Dermis microvascular lymphatic vessel endothelial cell (primary cell): Measurements from ENCODE around the gene SEC24D. TPM values are rescaled to one million over a fixed set of nuclear protein-coding genes. Genes with fewer than 3 reads are reported as not detected.

Experiments
- DNase-seq, 2 donors: peaks; one replicate each; pipeline versions ENCODE4 v3.0.0 to v3.0.0-alpha.2; 2010; ENCODE audit warnings: low read depth in 2 of 2
- total RNA-seq: library from RNA; depleted of rRNA; stranded (reverse); fragments of >200 nt; gene quantifications from 2 replicates; pipeline ENCODE4 v1.2.1, GENCODE V29; 2014

Gene SEC24D
- total RNA-seq, 1 donor from 2014 or later: 27.3 TPM

- DNase-seq: no peak
Measured at GRCh38 chr4:118775405-118775804, 60.5 kb downstream of the SEC24D start.

- DNase-seq: peak in 1 of 2 donors; percentile 37
Measured at GRCh38 chr4:118774989-118775388, 60.9 kb downstream of the SEC24D start.

GRCh38 chr4:118774321-118774720 is 61.6 kb downstream of the SEC24D start:
- peak; percentile 43 to 74 for DNase-seq

GRCh38 chr4:118773429-118773792 is 62.5 kb downstream of the SEC24D start:
- no peak for DNase-seq

- DNase-seq: no peak
Measured at GRCh38 chr4:118772767-118773428, 63.0 kb downstream of the SEC24D start.

GRCh38 chr4:118772081-118772766 is 63.7 kb downstream of the SEC24D start:
- peak; percentile 46 to 66 for DNase-seq

- DNase-seq: no peak
Measured at GRCh38 chr4:118770741-118771187, 65.2 kb downstream of the SEC24D start.

- no peak for DNase-seq
Measured at GRCh38 chr4:118769161-118769560, 66.8 kb downstream of the SEC24D start.

GRCh38 chr4:118767109-118767508 is 68.8 kb downstream of the SEC24D start:
- DNase-seq: no peak

DNA sequence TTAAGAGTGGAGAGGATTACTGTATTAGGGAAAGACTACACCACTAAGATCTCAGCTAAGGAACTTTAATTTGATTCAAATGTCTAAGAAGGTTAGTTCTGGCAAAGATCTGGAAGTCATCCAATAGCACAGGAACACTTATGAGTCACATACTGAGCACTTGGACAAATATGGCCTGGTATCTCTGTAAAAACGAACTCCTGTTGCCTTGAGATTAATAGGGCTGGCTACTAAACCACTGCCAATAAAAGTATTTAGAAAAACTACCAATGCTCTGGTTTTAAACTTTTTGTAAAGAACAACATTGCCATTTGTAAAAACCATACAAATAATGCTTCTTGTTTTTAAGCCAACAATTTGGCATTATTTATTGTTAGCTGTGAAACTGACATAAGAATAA is 70.5 kb downstream of the SEC24D start:
- peak in 1 of 2 donors; percentile 92 for DNase-seq

DNA sequence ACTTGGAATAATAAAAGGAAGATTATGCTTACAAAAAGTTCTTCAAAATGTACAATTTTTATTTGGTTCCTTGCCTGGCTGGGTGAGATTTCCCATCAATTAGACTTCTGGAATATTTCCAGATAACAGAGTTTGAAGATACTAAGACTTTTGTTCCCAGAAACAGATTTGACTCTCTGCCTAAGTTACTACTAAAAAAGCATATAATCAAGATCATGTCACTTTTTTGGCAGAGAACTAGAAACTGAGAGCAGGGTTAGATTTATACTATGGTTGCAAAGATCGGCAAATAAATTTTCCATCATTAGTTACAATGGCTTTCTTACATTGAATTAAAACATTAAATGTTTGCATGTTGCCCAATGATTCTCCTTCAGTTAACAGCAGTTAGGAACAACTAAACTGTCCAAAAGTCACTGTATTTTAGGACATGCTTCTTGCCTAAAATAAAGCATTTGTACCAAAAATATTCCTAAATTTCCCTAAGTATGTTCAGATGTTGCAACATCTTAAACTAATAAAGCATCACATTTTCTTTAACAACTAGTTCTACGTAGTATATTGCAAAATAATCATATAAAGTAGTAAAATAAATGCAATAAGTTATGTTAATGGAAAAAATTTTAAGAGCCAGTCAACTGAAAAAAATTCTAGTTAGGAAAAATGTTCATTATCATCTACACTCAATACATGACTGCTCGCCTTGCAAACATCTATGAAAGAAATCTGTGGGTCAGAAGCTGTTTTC is 73.0 kb downstream of the SEC24D start:
- DNase-seq: no peak

DNA sequence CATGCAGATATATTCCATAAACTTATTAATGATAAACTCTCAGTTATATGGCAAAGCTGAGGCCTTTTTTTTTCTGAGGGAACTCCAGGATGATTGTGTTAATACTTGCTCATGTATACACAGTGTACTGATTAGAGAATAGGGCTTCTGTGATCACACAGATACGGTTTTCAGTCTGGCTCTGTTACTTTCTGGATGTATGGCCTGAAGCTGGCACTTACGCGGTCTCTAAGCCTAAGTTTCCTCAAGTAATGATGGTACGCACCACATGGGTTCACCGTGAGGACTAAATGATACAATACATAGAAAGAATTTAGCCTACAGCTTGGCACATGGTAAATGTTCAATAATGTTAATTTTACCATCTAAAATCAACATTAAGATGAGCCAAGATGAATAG is 73.8 kb downstream of the SEC24D start:
- DNase-seq: no peak

- DNase-seq: peak in 1 of 2 donors; percentile 28
Measured at GRCh38 chr4:118761397-118762016, 74.4 kb downstream of the SEC24D start.

GRCh38 chr4:118760493-118760892 is 75.4 kb downstream of the SEC24D start:
- DNase-seq: no peak

DNA sequence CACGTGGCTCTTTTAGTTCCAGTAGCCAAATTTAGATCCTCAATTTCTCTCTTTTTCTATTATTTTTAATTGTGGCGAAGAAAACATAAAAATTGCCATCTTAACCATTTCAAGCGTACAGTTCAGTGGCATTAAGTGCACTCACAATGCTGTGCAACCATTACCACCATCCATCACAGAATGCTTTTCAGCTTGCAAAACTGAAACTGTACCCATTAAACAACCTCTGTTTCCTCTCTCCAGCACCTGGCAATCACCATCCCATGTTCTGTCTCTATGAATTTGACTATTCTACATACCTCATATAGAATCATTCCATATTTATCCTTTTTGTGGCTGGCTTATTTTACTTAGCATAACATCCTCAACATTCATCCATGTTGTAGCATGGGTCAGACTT is 75.8 kb downstream of the SEC24D start:
- DNase-seq: no peak

- no peak for DNase-seq
Measured at GRCh38 chr4:118759481-118759880, 76.4 kb downstream of the SEC24D start.

DNA sequence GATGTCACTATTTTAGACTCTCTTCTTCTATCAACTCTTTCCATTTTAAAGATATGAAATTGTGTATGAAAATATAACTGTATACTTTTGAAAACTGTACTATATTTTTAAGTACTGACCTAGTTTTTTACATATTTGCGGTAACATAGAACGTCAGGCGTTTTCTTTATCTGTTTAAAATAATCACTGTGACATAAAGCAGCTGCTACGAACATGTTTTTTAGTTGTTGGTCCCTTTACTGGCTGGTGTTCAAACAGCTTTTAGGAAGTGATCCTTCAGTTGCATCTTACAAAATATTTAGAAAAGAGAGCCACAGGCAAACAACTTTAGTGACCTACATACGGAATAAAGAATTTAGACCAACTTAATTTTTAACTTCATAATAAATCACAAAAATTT is 77.6 kb downstream of the SEC24D start:
- DNase-seq: no peak

DNA sequence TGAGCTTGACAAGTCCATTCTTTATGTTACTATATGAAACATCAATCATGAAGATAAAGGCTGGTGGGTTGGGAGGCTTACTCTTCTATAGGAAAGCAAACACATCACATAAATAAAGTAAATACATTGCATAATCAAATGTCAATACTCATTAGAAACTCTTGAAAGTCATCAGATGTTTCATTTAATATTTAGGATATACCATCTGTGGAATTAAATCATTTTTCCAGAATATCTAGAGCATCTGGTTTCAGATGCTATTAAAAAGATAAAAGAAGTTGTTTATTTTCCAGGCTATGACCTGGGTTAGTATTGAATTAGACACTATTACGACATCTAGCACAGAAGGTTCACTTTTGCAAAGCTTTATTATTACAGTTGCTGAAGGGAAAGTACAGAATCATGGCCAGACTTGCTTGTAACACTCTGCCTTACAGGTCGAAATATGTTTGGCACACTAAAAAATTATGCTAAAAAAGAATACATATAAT is 78.1 kb downstream of the SEC24D start:
- DNase-seq: no peak

DNA sequence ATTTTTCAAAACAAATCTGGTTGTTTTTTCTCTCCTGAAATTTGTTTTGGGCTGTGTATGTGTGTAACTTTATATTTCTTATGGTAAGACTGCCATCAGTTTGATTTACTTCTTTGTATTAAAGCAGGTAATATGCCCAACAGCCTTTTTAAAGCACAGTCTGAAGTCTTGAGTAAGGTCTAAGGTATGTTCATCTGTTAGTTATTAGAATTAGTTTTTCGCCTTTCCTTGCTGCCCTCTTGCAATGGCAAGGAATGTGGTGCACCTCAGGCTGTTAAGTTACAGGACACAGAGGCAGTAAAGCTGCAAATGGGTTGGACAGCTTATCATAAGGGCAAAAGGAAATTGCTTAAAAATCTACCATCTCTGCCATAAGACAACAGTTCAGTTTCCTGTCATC is 79.0 kb downstream of the SEC24D start:
- no peak for DNase-seq

DNA sequence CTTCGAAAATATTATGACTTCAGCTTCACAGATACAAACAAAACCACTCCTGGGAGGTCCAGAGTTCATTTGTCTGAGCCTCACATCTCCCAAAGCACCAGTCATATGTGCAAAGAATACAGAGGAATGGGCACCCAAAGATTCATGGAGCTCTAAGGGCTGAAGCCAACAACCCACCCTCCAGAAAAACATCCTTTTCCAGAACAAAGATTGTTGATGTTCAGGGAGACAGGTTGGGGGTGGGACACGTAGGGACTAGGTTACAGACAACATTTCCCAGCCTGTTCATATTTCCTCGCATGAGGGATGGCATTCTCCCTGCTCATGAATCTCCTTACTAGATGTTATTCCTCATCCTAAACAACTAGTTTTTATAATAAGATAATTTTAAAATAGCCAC is 79.5 kb downstream of the SEC24D start:
- DNase-seq: no peak

- no peak for DNase-seq
Measured at GRCh38 chr4:118755438-118756226, 80.3 kb downstream of the SEC24D start.
